RWPE2 (cell line): ENCODE results near the gene NT5M.
A peak's percentile ranks its signal among the peaks of the same experiment; 100 is the strongest.

Source experiments
- ATAC-seq: fragments of 200-7000 bp; cut with Tn5 transposase; 3 replicates; pipeline ENCODE4 v1.9.1; 2021; ENCODE audit warnings: low read depth
- DNase-seq: peaks from one replicate; pipeline ENCODE4 v3.0.0-alpha.2; 2020; ENCODE audit warnings: low spot score
- H3K27ac ChIP-seq: fragments of 450-650 bp; 2 replicates; pipeline ENCODE4 v1.5.1; 2017; ENCODE audit warnings: mild to moderate bottlenecking; ENCODE audit not compliant: poor library complexity, severe bottlenecking
- H3K27me3 ChIP-seq: fragments of 250-450 bp; sonication (Bioruptor Pico); 2 replicates; pipeline ENCODE4 v1.5.1; 2021; ENCODE audit warnings: mild to moderate bottlenecking, moderate library complexity; ENCODE audit not compliant: insufficient read depth, poor library complexity, severe bottlenecking
- H3K36me3 ChIP-seq: fragments of 250-450 bp; sonication (Bioruptor Pico); 2 replicates; pipeline ENCODE4 v1.5.1; 2020; ENCODE audit warnings: low read depth, mild to moderate bottlenecking, moderate library complexity
- H3K4me1 ChIP-seq: fragments of 250-450 bp; sonication (Bioruptor Pico); 2 replicates; pipeline ENCODE4 v1.5.1; 2021; ENCODE audit warnings: mild to moderate bottlenecking, moderate library complexity; ENCODE audit not compliant: insufficient read depth, poor library complexity, severe bottlenecking
- H3K4me3 ChIP-seq: fragments of 250-450 bp; sonication (Bioruptor Pico); 2 replicates; pipeline ENCODE4 v1.5.1; 2021; ENCODE audit warnings: mild to moderate bottlenecking, moderate library complexity; ENCODE audit not compliant: severe bottlenecking
- H3K9me3 ChIP-seq: fragments of 250-450 bp; sonication (Bioruptor Pico); 2 replicates; pipeline ENCODE4 v1.5.1; 2021; ENCODE audit warnings: mild to moderate bottlenecking, moderate library complexity; ENCODE audit not compliant: severe bottlenecking
- TF ChIP-seq, protein P1 (sequence below): fragments of 450-650 bp; IDR thresholded peaks from one replicate; pipeline ENCODE4 v1.5.1; 2017; ENCODE audit warnings: mild to moderate bottlenecking, moderate library complexity; ENCODE audit not compliant: poor library complexity, severe bottlenecking

The NT5M gene

DNA sequence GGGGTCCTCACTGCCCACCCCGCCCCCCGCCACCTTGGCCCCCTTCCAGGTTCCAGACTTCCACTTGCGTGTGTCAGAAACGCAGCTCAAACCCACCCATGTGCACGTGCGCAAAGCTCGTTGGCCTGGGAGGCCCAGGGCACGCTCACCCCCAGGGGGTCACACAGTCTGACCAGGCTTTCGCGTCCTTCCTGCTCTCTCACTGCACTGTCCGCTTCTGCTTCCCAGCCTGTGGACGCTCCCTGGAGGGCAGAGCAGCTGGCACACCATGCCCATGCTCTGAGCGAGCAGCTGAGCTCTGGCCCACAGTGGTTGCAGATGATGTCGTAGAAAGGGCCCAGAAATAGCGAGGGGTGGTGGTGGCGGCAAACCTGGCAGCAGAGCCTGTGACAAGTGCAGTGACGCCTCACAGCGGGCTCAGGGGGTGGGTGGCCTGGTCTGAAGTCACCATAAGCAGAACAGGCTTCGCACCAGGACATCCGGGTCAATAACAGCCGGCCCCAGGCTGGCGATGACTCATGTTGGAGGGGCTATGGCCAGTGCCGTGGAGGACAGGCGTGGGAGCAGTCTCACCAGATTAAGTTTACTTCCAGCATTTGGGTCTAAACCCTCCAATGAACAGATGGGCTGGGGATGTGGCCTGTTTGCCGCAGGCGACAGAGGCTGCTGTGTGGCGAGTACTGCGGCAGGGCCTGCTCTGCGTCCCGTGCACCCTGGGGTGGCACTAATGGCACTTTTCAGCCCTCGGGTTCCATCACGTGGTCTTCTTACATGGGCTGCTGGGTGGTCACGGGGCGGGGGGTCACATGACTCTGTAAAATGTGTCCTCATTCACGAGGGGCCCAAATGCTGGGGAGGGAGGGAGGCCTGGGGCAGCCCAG is 49.0 kb downstream of the NT5M start:
- DNase-seq: no peak
- Histone ChIP-seq H3K36me3 (no peaks in the 10 kb centered on the region), H3K27ac (no peak overlapping the region), H3K27me3 (no peaks in the 10 kb centered on the region), H3K4me1 (no peaks in the 10 kb centered on the region), H3K4me3 (no peak overlapping the region), H3K9me3 (no peaks in the 10 kb centered on the region)
- TF ChIP-seq, protein P1, sequence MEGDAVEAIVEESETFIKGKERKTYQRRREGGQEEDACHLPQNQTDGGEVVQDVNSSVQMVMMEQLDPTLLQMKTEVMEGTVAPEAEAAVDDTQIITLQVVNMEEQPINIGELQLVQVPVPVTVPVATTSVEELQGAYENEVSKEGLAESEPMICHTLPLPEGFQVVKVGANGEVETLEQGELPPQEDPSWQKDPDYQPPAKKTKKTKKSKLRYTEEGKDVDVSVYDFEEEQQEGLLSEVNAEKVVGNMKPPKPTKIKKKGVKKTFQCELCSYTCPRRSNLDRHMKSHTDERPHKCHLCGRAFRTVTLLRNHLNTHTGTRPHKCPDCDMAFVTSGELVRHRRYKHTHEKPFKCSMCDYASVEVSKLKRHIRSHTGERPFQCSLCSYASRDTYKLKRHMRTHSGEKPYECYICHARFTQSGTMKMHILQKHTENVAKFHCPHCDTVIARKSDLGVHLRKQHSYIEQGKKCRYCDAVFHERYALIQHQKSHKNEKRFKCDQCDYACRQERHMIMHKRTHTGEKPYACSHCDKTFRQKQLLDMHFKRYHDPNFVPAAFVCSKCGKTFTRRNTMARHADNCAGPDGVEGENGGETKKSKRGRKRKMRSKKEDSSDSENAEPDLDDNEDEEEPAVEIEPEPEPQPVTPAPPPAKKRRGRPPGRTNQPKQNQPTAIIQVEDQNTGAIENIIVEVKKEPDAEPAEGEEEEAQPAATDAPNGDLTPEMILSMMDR: no peak
- ATAC-seq: no peak

DNA sequence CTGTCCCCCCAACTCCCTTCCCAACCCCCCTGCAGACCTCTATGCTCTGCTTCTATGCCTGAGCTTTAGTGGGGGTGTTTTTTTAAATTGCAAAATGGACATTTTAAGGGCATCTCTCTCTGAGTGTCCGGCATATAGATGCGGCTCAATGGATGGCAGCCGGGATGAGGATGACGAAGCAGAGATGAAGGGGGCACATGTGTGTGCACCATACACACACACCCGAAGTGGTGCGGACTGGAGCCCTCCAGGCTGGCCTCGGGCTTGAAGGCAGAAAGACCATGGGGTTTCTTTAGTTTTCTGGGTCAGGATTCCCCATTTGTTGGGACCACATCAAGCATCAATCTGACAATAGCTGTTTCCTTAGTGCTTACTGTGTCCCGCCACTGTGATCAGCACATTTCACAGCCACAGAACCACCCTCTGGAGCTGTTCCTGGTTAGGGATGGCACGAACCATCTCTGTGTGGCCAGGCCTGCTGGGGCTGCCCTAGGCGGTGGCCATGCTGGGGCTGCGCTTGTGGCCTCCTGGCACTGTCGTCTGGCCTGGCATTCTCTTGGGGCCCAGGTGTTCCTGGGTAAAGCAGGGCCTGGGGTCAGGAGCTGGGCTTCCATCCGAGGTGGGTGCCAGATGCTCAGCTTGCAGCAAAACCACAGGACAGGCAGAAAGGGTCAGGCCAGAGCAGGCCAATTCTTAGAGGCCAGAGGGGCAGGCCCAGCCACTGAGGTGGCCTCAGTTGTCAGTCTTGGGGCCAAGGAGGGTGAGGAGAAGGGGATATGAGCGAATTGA is 49.9 kb downstream of the NT5M start:
- DNase-seq (no peak), ATAC-seq (no peak)
- Histone ChIP-seq H3K9me3 (no peaks in the 10 kb centered on the region), H3K27ac (no peak overlapping the region), H3K4me3 (no peak overlapping the region), H3K36me3 (no peaks in the 10 kb centered on the region), H3K27me3 (no peaks in the 10 kb centered on the region), H3K4me1 (no peaks in the 10 kb centered on the region)
- TF ChIP-seq, protein P1: no peak

DNA sequence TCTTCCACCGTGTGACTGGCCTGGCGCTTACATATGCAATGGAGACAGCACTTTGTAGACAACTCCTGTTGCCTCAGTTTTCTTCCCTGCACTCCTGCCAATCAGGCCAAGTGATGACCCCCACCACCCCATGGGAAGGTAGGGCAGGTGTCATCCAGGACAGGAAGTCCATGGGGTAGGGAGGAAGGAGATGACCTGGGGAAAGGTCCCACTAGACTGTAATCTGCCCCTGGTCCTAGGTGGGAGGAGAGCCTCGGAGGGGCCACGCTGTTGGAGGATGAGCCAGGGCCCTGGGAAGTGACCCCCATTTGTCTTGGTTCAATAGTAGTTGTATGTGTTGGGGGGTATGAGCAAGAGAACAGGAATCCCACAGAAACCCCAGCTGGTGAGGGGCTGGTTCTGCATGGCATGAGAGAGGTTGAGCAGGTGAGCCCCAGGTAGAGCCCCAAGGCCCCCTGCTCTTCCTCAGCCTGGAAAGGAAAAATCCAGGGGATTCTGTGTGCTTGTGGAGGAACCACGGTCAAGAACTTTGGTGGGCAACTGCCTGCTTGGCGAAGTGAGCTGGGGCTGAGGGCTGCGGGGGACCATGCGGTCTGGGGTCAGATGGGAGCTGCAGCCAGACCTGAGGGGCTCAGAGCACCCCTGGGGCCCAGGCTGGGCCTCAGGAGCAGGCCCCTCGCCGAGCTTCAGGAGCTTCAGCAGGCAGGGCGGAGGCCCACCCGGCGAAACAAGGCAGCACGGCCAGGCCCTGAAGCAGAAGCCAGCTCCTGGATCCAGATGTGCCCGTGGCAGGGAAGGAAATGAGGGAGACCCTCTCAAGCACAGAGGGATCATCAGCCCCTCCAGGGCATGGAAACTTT is 50.7 kb downstream of the NT5M start:
- no peak overlapping the region for H3K27ac ChIP-seq
- ATAC-seq (no peak), DNase-seq (no peak)
- TF ChIP-seq, protein P1: no peak
- no peaks in the 10 kb centered on the region for H3K9me3 ChIP-seq
- H3K4me1 ChIP-seq: no peaks in the 10 kb centered on the region
- H3K27me3 ChIP-seq: no peaks in the 10 kb centered on the region
- H3K4me3 ChIP-seq: no peak overlapping the region
- H3K36me3 ChIP-seq: no peaks in the 10 kb centered on the region

DNA sequence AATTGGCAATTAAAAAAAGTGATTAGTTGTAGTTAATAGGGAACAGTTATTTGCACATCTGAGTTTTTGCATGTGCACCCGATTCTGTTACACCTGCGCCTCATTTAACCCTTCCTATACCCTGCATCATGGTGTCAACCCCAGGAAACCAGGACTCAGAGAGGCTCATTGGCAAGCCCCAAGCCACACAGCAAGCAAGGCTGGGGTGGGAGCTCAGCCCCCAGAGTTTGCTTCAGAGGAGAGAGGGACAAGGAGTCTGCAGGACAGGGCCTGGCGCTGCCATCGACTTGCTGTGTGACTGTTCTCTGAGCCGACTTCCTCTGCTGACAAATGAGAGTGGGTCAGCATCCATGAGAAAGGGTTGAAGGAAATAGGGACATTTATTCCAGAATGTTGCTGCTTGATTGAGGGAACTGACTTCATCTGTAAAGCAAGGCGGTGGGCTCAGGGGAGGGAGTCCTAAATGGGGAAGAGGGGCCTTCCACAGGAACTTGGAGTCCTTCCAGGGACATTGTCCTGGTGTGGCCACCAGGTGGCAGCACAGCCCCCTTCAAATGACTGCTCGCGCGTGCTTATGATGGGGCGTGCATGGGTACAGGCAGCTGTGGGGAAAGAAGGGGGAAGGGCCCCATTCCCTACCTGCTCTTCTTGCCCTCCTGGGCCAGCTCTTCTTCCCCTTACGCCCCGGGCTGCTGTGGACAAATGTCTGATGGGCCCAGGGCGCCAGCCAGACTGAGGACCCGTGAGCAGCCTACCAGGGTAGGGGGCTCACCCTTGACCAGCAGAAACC is 51.6 kb downstream of the NT5M start:
- no peaks in the 10 kb centered on the region for H3K4me1 ChIP-seq
- no peaks in the 10 kb centered on the region for H3K27me3 ChIP-seq
- no peak overlapping the region for H3K4me3 ChIP-seq
- H3K9me3 ChIP-seq: no peaks in the 10 kb centered on the region
- no peak for DNase-seq
- H3K27ac ChIP-seq: no peak overlapping the region
- no peaks in the 10 kb centered on the region for H3K36me3 ChIP-seq
- peak; percentile 22; the same call in 1 of the 3 replicates for ATAC-seq
- TF ChIP-seq, protein P1: peak; percentile 83
